ENCODE data around the gene WDFY1.

WDFY1 gene

GRCh38 chr2:223928113-223929006 lies 16.8 kb downstream of the WDFY1 start:
- DNase-seq = no peak

- DNase-seq = no peak
These were observed 20.0 kb downstream of the WDFY1 start for GRCh38 chr2:223925106-223925505.

- DNase-seq = no peak
These were observed 21.2 kb downstream of the WDFY1 start for GRCh38 chr2:223923976-223924375.

GRCh38 chr2:223922308-223922707 lies 22.8 kb downstream of the WDFY1 start:
- no peak for DNase-seq

GRCh38 chr2:223921204-223921603 lies 23.9 kb downstream of the WDFY1 start:
- no peak for DNase-seq

- no peak for DNase-seq
These were observed 25.0 kb downstream of the WDFY1 start for GRCh38 chr2:223920109-223920508.

- no peak for DNase-seq
These were observed 26.4 kb downstream of the WDFY1 start for GRCh38 chr2:223918671-223919134.

GRCh38 chr2:223916181-223916920 lies 28.8 kb downstream of the WDFY1 start:
- DNase-seq = no peak

GRCh38 chr2:223915071-223915470 lies 30.1 kb downstream of the WDFY1 start:
- no peak for DNase-seq

- no peak for DNase-seq
These were observed 30.8 kb downstream of the WDFY1 start for GRCh38 chr2:223914324-223914723.

- DNase-seq = no peak
These were observed 36.0 kb downstream of the WDFY1 start for GRCh38 chr2:223909001-223909741.

- DNase-seq = no peak
These were observed 36.7 kb downstream of the WDFY1 start for GRCh38 chr2:223908304-223908998.

GRCh38 chr2:223905996-223906395 lies 39.1 kb downstream of the WDFY1 start:
- no peak for DNase-seq

GRCh38 chr2:223901854-223902253 lies 43.3 kb downstream of the WDFY1 start:
- no peak for DNase-seq

GRCh38 chr2:223901311-223901710 lies 43.8 kb downstream of the WDFY1 start:
- no peak for DNase-seq

GRCh38 chr2:223900531-223900930 lies 44.6 kb downstream of the WDFY1 start:
- no peak for DNase-seq

GRCh38 chr2:223900066-223900465 lies 45.1 kb downstream of the WDFY1 start:
- no peak for DNase-seq

GRCh38 chr2:223897669-223898330 lies 47.3 kb downstream of the WDFY1 start:
- no peak for DNase-seq

GRCh38 chr2:223896833-223897311 lies 48.3 kb downstream of the WDFY1 start:
- no peak for DNase-seq

- no peak for DNase-seq
These were observed 50.2 kb downstream of the WDFY1 start for GRCh38 chr2:223894968-223895367.

- no peak for DNase-seq
These were observed 51.1 kb downstream of the WDFY1 start for GRCh38 chr2:223894009-223894408.

GRCh38 chr2:223890721-223891120 lies 54.4 kb downstream of the WDFY1 start:
- DNase-seq = no peak
